IPS-18c (cell line): Measurements from ENCODE around the gene PAM16.
A peak's percentile ranks its signal among the peaks of the same experiment; 100 is the strongest.

ENCODE experiments used
- H3K4me3 ChIP-seq: 2 replicates; pipeline ENCODE4 v1.7.0; 2013; ENCODE audit warnings: low read depth, mild to moderate bottlenecking, low read length, moderate library complexity; ENCODE audit not compliant: insufficient read depth
- H3K9me3 ChIP-seq: one replicate; pipeline ENCODE4 v1.6.1; 2013; ENCODE audit warnings: mild to moderate bottlenecking, low read length, moderate library complexity; ENCODE audit not compliant: control insufficient read depth, insufficient read depth

Gene PAM16

GRCh38 chr16:4375717-4376116 is 24.6 kb upstream of the PAM16 start:
- Histone ChIP-seq H3K9me3 (no peaks in the 10 kb centered on the region), H3K4me3 (no peak overlapping the region)

- Histone ChIP-seq H3K4me3 (peak overlapping the region; percentile 38), H3K9me3 (no peaks in the 10 kb centered on the region)
Measured at GRCh38 chr16:4373909-4374742, 23.0 kb upstream of the PAM16 start.

- H3K9me3 ChIP-seq = no peaks in the 10 kb centered on the region
- peak overlapping the region; percentile 38 for H3K4me3 ChIP-seq
Measured at GRCh38 chr16:4373356-4373908, 22.3 kb upstream of the PAM16 start.

GRCh38 chr16:4372578-4373355 is 21.6 kb upstream of the PAM16 start:
- Histone ChIP-seq H3K9me3 (no peaks in the 10 kb centered on the region), H3K4me3 (peak overlapping the region; percentile 65)

GRCh38 chr16:4372001-4372577 is 21.0 kb upstream of the PAM16 start:
- Histone ChIP-seq H3K4me3 (peak overlapping the region; percentile 65), H3K9me3 (no peaks in the 10 kb centered on the region)

GRCh38 chr16:4371357-4372000 is 20.4 kb upstream of the PAM16 start, which contains the start of gene VASN:
TSS of gene VASN (plus strand) at chr16:4371848. CDS start at chr16:4380878, 9,030 bp downstream.
- H3K4me3 ChIP-seq = peak within 1 kb of the TSS; percentile 65
- no peaks in the 10 kb centered on the region for H3K9me3 ChIP-seq

GRCh38 chr16:4370570-4371356 is 19.6 kb upstream of the PAM16 start:
- Histone ChIP-seq H3K9me3 (no peaks in the 10 kb centered on the region), H3K4me3 (no peak overlapping the region)

GRCh38 chr16:4370151-4370550 is 19.0 kb upstream of the PAM16 start:
- no peak overlapping the region for H3K4me3 ChIP-seq
- no peaks in the 10 kb centered on the region for H3K9me3 ChIP-seq

- Histone ChIP-seq H3K9me3 (no peaks in the 10 kb centered on the region), H3K4me3 (no peak overlapping the region)
Measured at GRCh38 chr16:4369007-4369733, 18.0 kb upstream of the PAM16 start.

GRCh38 chr16:4367393-4367856 is 16.3 kb upstream of the PAM16 start:
- Histone ChIP-seq H3K4me3 (no peak overlapping the region), H3K9me3 (no peaks in the 10 kb centered on the region)

GRCh38 chr16:4366016-4366415 is 14.9 kb upstream of the PAM16 start:
- Histone ChIP-seq H3K9me3 (no peaks in the 10 kb centered on the region), H3K4me3 (no peak overlapping the region)

GRCh38 chr16:4365615-4366014 is 14.5 kb upstream of the PAM16 start:
- H3K4me3 ChIP-seq = no peak overlapping the region
- H3K9me3 ChIP-seq = no peaks in the 10 kb centered on the region

GRCh38 chr16:4365014-4365406 is 13.9 kb upstream of the PAM16 start:
- H3K4me3 ChIP-seq = no peak overlapping the region

GRCh38 chr16:4364196-4365013 is 13.3 kb upstream of the PAM16 start:
- Histone ChIP-seq H3K9me3 (no peaks in the 10 kb centered on the region), H3K4me3 (no peak overlapping the region)

More at GRCh38 chr16:4365014-4365406, 13.9 kb upstream of the PAM16 start:
- no peaks in the 10 kb centered on the region for H3K9me3 ChIP-seq

GRCh38 chr16:4362476-4363135 is 11.5 kb upstream of the PAM16 start:
- no peaks in the 10 kb centered on the region for H3K9me3 ChIP-seq
- H3K4me3 ChIP-seq = no peak overlapping the region
